ENCODE results near the gene EIF4A2. TPM values are rescaled to one million over a fixed set of nuclear protein-coding genes. Genes with fewer than 3 reads are reported as not detected.

Gene EIF4A2
- total and polyA plus RNA-seq, 10 of the 15 experiments (the other 5 are each of a cell fraction or from before 2014, with no cell fraction given), result 154 to 680 (median 259) TPM

DNA sequence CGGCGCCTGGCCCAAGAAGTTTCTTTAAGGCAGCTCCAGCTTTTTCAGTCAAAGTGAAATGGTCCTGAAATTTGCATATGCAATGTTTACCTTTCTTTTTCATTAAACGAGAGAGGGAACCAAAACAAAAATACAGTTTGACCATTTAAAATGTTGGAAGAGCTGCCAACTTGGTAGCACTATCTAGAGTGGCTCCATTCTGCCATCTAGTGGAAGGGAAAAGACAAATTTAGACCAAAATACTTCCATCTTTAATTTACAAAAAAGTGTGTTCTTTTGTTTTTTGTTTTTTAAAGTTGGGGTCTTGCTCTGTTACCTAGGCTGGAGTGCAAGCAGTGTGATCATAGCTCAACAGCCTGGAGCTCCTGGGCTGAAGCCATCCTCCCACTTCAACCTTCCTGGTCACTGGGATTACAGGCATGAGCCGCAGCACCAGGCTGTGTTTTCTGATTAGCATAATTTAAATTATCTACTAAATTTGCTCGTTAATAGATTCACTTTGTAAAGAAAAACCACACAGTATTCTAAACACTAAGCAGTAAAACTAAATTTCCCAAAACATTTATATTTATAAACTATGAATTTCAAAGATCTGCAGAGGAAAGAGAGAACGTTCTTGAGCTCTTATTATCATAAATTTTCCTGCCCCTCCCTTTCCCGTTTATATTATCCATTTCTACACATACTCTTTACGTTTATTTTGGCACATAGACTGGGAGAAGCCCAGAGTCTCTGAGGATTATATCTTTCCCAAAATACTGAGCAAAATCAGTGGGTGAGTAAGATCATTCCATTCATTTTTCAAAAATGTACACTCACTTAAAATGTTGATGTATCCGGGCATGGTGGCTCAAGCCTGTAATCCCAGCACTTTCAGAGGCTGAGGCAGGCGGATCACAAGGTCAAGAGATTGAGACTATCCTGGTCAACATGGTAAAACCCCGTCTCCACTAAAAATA, 38.3 kb downstream of the EIF4A2 start:
- H3K4me2 ChIP-seq (ENCODE audit: control insufficient read depth, insufficient read depth), result no peak overlapping the region
- H2AFZ ChIP-seq (ENCODE audit: control insufficient read depth, low read depth, low read length), result no peak overlapping the region
- WGBS (ENCODE audit: insufficient coverage, insufficient replicate concordance, low lambda C conversion rate, missing lambda C conversion rate), result 32% methylated on average over 11 of the region's 11 CpGs
- TF ChIP-seq, protein P1, sequence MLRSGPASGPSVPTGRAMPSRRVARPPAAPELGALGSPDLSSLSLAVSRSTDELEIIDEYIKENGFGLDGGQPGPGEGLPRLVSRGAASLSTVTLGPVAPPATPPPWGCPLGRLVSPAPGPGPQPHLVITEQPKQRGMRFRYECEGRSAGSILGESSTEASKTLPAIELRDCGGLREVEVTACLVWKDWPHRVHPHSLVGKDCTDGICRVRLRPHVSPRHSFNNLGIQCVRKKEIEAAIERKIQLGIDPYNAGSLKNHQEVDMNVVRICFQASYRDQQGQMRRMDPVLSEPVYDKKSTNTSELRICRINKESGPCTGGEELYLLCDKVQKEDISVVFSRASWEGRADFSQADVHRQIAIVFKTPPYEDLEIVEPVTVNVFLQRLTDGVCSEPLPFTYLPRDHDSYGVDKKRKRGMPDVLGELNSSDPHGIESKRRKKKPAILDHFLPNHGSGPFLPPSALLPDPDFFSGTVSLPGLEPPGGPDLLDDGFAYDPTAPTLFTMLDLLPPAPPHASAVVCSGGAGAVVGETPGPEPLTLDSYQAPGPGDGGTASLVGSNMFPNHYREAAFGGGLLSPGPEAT (IDR thresholded peaks at IDR 0.05; ENCODE audit: low read depth), result no peak
- TF ChIP-seq SMC3 (IDR thresholded peaks at IDR 0.05; ENCODE audit: borderline replicate concordance, low read length) (peak; percentile 58; the same call in 1 of the 2 replicates), ZNF207 (IDR thresholded peaks at IDR 0.05; ENCODE audit: borderline replicate concordance) (no peak), PML (IDR thresholded peaks at IDR 0.05; ENCODE audit: low read length) (no peak), IKZF2 (IDR thresholded peaks at IDR 0.05) (no peak)
- TF ChIP-seq, protein P2, sequence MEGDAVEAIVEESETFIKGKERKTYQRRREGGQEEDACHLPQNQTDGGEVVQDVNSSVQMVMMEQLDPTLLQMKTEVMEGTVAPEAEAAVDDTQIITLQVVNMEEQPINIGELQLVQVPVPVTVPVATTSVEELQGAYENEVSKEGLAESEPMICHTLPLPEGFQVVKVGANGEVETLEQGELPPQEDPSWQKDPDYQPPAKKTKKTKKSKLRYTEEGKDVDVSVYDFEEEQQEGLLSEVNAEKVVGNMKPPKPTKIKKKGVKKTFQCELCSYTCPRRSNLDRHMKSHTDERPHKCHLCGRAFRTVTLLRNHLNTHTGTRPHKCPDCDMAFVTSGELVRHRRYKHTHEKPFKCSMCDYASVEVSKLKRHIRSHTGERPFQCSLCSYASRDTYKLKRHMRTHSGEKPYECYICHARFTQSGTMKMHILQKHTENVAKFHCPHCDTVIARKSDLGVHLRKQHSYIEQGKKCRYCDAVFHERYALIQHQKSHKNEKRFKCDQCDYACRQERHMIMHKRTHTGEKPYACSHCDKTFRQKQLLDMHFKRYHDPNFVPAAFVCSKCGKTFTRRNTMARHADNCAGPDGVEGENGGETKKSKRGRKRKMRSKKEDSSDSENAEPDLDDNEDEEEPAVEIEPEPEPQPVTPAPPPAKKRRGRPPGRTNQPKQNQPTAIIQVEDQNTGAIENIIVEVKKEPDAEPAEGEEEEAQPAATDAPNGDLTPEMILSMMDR (IDR thresholded peaks at IDR 0.05 in 2 of 3, conservative IDR thresholded peaks at IDR 0.05 in 1 of 3; ENCODE audit: control insufficient read depth in 2 of 3, extremely low read depth in 1 of 3, insufficient read depth in 1 of 3, low read depth in 3 of 3, low read length in 3 of 3), result peak; percentile 50 to 69 (median 59)
- TF ChIP-seq, protein P3, sequence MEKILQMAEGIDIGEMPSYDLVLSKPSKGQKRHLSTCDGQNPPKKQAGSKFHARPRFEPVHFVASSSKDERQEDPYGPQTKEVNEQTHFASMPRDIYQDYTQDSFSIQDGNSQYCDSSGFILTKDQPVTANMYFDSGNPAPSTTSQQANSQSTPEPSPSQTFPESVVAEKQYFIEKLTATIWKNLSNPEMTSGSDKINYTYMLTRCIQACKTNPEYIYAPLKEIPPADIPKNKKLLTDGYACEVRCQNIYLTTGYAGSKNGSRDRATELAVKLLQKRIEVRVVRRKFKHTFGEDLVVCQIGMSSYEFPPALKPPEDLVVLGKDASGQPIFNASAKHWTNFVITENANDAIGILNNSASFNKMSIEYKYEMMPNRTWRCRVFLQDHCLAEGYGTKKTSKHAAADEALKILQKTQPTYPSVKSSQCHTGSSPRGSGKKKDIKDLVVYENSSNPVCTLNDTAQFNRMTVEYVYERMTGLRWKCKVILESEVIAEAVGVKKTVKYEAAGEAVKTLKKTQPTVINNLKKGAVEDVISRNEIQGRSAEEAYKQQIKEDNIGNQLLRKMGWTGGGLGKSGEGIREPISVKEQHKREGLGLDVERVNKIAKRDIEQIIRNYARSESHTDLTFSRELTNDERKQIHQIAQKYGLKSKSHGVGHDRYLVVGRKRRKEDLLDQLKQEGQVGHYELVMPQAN (conservative IDR thresholded peaks at IDR 0.05), result no peak
- TF ChIP-seq, protein P4, sequence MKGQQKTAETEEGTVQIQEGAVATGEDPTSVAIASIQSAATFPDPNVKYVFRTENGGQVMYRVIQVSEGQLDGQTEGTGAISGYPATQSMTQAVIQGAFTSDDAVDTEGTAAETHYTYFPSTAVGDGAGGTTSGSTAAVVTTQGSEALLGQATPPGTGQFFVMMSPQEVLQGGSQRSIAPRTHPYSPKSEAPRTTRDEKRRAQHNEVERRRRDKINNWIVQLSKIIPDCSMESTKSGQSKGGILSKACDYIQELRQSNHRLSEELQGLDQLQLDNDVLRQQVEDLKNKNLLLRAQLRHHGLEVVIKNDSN (IDR thresholded peaks at IDR 0.05; ENCODE audit: borderline replicate concordance, extremely low read length, insufficient read depth, low read depth, low read length), result no peak
- TF ChIP-seq, protein P5, sequence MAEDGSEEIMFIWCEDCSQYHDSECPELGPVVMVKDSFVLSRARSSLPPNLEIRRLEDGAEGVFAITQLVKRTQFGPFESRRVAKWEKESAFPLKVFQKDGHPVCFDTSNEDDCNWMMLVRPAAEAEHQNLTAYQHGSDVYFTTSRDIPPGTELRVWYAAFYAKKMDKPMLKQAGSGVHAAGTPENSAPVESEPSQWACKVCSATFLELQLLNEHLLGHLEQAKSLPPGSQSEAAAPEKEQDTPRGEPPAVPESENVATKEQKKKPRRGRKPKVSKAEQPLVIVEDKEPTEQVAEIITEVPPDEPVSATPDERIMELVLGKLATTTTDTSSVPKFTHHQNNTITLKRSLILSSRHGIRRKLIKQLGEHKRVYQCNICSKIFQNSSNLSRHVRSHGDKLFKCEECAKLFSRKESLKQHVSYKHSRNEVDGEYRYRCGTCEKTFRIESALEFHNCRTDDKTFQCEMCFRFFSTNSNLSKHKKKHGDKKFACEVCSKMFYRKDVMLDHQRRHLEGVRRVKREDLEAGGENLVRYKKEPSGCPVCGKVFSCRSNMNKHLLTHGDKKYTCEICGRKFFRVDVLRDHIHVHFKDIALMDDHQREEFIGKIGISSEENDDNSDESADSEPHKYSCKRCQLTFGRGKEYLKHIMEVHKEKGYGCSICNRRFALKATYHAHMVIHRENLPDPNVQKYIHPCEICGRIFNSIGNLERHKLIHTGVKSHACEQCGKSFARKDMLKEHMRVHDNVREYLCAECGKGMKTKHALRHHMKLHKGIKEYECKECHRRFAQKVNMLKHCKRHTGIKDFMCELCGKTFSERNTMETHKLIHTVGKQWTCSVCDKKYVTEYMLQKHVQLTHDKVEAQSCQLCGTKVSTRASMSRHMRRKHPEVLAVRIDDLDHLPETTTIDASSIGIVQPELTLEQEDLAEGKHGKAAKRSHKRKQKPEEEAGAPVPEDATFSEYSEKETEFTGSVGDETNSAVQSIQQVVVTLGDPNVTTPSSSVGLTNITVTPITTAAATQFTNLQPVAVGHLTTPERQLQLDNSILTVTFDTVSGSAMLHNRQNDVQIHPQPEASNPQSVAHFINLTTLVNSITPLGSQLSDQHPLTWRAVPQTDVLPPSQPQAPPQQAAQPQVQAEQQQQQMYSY (CRISPR knock-in tag; IDR thresholded peaks at IDR 0.05), result no peak

More for the DNA sequence above, 38.3 kb downstream of the EIF4A2 start:
- Histone ChIP-seq H3K4me1 (ENCODE audit: control insufficient read depth, insufficient read depth, low read length) (no peaks in the 10 kb centered on the region), H3K9ac (ENCODE audit: control insufficient read depth, insufficient read depth, low read length) (no peak overlapping the region), H4K20me1 (ENCODE audit: control insufficient read depth, insufficient read depth) (peaks cover 4% of the 10 kb centered on the region; the same call in 1 of the 2 replicates), H3K4me3 (no peak overlapping the region), H3K79me2 (ENCODE audit: control insufficient read depth, insufficient read depth, low read length) (no peaks in the 10 kb centered on the region), H3K27me3 (replicated peaks in 1 of 2; ENCODE audit: control insufficient read depth in 2 of 2, insufficient read depth in 2 of 2, low read length in 1 of 2) (peaks cover 5 to 18% of the 10 kb centered on the region in 2 experiments), H3K9me3 (replicated peaks; ENCODE audit: control insufficient read depth, insufficient read depth, low read length) (no peaks in the 10 kb centered on the region), H3K36me3 (ENCODE audit: control insufficient read depth in 2 of 2, insufficient read depth in 2 of 2, low read length in 1 of 2) (no peaks in the 10 kb centered on the region), H3K27ac (ENCODE audit: control insufficient read depth, insufficient read depth) (no peak overlapping the region)
- DNase-seq (ENCODE audit: low read depth, low spot score), result no peak
- POLR2A ChIA-PET, result interaction anchor here (0.6 kb wide), 1 partner anchor 210 kb away, joined by 3 read pairs; no protein-coding TSS in a partner anchor
- CTCF ChIA-PET, result interaction anchor here (0.5 to 9.3 kb wide), 27 partner anchors 9 to 1161 kb away, joined by 3 to 183 read pairs (median 4); partner anchors contain the start of gene AHSG
- ATAC-seq, result peak; percentile 52
- intact Hi-C loops (cut with micrococcal nuclease; ENCODE audit: unreplicated experiment), result loop anchor here (1.0 kb wide), 1 partner anchor 206 kb away; no protein-coding TSS in a partner anchor
- no TSS peak for BruUV-seq (replicated peaks)
- FAIRE-seq, result peak; percentile 49
- RAD21 ChIA-PET (ENCODE audit: unreplicated experiment), result interaction anchor here (0.5 to 3.4 kb wide), 7 partner anchors 38 to 344 kb away, joined by 3 to 45 read pairs (median 3); no protein-coding TSS in a partner anchor
- SMC1A ChIA-PET (ENCODE audit: uncharacterized antibody, unreplicated experiment), result interaction anchor here (0.7 to 2.7 kb wide), 14 partner anchors 13 to 878 kb away, joined by 3 to 25 read pairs (median 4); partner anchors contain the start of genes AHSG and EIF4A2
- in situ Hi-C loops (cut with MboI), result loop anchor here (5.0 kb wide), 1 partner anchor 204 kb away; no protein-coding TSS in a partner anchor

Measured in GM12878 (cell line).